ENCODE data around the gene KCNN4. TPM values are rescaled to one million over a fixed set of nuclear protein-coding genes. Genes with fewer than 3 reads are reported as not detected.

Gene KCNN4
- total RNA-seq, 6 experiments from 2014 or later, result 0.18 to 1.4 (median 0.27) TPM; not detected in 1

DNA sequence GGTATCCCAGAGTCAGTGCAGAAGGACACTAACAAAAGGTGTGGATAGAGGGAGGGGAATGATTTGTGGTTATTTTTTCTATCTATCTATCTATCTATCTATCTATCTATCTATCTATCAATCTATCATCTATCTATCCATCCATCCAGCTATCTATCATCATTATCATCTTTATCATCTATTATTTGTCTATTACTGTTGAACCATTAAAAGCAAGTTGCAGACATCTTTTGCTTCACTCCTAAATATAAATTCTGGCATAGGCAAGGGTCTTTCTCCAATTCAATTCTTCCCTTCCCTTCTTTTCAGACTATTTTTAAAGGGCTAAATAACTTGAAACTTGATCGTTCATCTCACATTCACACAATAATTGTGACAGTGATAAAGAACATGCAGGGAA is 31.5 kb upstream of the KCNN4 start:
- H3K36me3 ChIP-seq, result no peaks in the 10 kb centered on the region
- WGBS (ENCODE audit: insufficient coverage, low coverage, low lambda C conversion rate, missing lambda C conversion rate), result 26% methylated on average over 1 of the region's 1 CpG
- H3K4me3 ChIP-seq, result no peak overlapping the region
- DNase-seq (no peak), ATAC-seq (no peak)
- H3K27me3 ChIP-seq, result no peaks in the 10 kb centered on the region
- no peaks in the 10 kb centered on the region for H3K9me3 ChIP-seq
- no peak for TF ChIP-seq POLR2A (IDR thresholded peaks at IDR 0.05)
- TF ChIP-seq, protein P1, sequence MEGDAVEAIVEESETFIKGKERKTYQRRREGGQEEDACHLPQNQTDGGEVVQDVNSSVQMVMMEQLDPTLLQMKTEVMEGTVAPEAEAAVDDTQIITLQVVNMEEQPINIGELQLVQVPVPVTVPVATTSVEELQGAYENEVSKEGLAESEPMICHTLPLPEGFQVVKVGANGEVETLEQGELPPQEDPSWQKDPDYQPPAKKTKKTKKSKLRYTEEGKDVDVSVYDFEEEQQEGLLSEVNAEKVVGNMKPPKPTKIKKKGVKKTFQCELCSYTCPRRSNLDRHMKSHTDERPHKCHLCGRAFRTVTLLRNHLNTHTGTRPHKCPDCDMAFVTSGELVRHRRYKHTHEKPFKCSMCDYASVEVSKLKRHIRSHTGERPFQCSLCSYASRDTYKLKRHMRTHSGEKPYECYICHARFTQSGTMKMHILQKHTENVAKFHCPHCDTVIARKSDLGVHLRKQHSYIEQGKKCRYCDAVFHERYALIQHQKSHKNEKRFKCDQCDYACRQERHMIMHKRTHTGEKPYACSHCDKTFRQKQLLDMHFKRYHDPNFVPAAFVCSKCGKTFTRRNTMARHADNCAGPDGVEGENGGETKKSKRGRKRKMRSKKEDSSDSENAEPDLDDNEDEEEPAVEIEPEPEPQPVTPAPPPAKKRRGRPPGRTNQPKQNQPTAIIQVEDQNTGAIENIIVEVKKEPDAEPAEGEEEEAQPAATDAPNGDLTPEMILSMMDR (IDR thresholded peaks at IDR 0.05), result no peak
- no peak overlapping the region for H3K27ac ChIP-seq
- intact Hi-C loops (cut with DNase I), result no loop called here
- H3K4me1 ChIP-seq, result no peaks in the 10 kb centered on the region

GRCh38 chr19:43811837-43812236 is 31.1 kb upstream of the KCNN4 start:
- Histone ChIP-seq H3K36me3 (no peaks in the 10 kb centered on the region), H3K27me3 (no peaks in the 10 kb centered on the region), H3K9me3 (no peaks in the 10 kb centered on the region), H3K27ac (no peak overlapping the region), H3K4me1 (no peaks in the 10 kb centered on the region), H3K4me3 (no peak overlapping the region)
- ATAC-seq (no peak), DNase-seq (no peak)
- 33% methylated on average over 1 of the region's 1 CpG for WGBS (ENCODE audit: insufficient coverage, low coverage, low lambda C conversion rate, missing lambda C conversion rate)
- intact Hi-C loops (cut with DNase I), result no loop called here
- TF ChIP-seq, protein P1 (IDR thresholded peaks at IDR 0.05), result no peak
- no peak for TF ChIP-seq POLR2A (IDR thresholded peaks at IDR 0.05)

DNA sequence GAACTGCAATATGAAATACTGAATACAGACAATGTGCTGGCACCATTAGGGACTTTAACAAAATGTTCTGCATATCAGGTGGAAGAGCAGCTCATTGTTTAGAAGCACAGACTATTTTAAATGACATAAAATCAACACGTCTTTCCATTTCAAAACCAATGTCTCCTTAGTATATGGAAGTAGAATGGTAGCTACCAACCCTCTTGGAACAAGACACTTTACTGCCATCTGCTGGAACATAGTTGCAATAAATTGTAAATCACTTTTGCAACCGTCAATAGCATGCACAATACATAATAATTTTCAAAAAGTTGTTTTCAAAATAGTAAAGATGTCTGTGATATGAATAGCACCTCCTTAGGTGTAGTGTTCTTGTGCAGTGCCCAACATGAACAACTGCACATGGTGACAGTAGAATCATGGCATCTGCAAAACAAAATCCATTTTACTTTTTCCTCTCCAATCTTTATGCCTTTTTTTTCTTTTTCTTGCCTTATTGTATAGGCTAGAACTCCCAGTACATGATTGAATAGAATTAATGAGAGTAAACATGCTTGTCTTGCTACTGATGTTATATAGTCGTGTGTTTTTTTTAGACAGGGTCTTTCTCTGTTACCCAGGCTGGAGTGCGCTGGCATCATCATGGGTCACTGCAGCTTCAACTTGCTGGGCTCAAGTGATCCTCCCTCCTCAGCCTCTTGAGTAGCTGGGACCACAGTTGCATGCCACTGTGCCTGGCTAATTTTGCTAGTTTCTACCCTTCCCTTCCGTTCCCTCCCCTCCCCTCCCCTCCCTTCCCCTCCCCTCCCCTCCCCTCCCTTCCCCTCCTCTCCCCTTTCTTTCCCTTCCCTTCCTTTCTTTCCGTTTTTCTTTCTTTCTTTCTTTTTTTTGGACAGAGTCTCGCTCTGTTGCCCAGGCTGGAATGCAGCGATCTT is 29.3 kb upstream of the KCNN4 start:
- H3K4me1 ChIP-seq, result no peaks in the 10 kb centered on the region
- WGBS (ENCODE audit: insufficient coverage, low coverage, low lambda C conversion rate, missing lambda C conversion rate), result 35% methylated on average over 8 of the region's 8 CpGs
- no peak overlapping the region for H3K27ac ChIP-seq
- H3K27me3 ChIP-seq, result no peaks in the 10 kb centered on the region
- intact Hi-C loops (cut with DNase I), result no loop called here
- ATAC-seq, result peak in 3 of 4 donors; percentile 25 to 53 (median 42)
- DNase-seq, result no peak
- no peaks in the 10 kb centered on the region for H3K9me3 ChIP-seq
- no peaks in the 10 kb centered on the region for H3K36me3 ChIP-seq
- TF ChIP-seq, protein P1 (IDR thresholded peaks at IDR 0.05), result peak; percentile 25 to 52 (median 46)
- no peak for TF ChIP-seq POLR2A (IDR thresholded peaks at IDR 0.05)
- no peak overlapping the region for H3K4me3 ChIP-seq

- intact Hi-C loops (cut with DNase I), result no loop called here
- H3K27ac ChIP-seq, result no peak overlapping the region
- no peak for DNase-seq
- ATAC-seq, result no peak
- no peaks in the 10 kb centered on the region for H3K36me3 ChIP-seq
- no peak for TF ChIP-seq POLR2A (IDR thresholded peaks at IDR 0.05)
- TF ChIP-seq, protein P1 (IDR thresholded peaks at IDR 0.05), result no peak
- no peak overlapping the region for H3K4me3 ChIP-seq
- no peaks in the 10 kb centered on the region for H3K9me3 ChIP-seq
- H3K4me1 ChIP-seq, result no peaks in the 10 kb centered on the region
- H3K27me3 ChIP-seq, result no peaks in the 10 kb centered on the region
Measured at GRCh38 chr19:43807651-43808050, 26.9 kb upstream of the KCNN4 start.
